H9 (cell line): Measurements from ENCODE around the gene ARHGAP24. TPM values are rescaled to one million over a fixed set of nuclear protein-coding genes. Genes with fewer than 3 reads are reported as not detected.

Source experiments
- DNase-seq: peaks from one replicate; pipeline ENCODE4 v3.0.0-alpha.2; 2017
- H2AFZ ChIP-seq: one replicate; pipeline ENCODE4 v1.6.1; 2013; ENCODE audit warnings: mild to moderate bottlenecking, low read length, control low read depth, moderate library complexity
- H2AK5ac ChIP-seq: 2 replicates; pipeline ENCODE4 v1.6.1; 2013; ENCODE audit warnings: low read length, control low read depth, mixed read lengths; ENCODE audit not compliant: insufficient read length
- H2BK120ac ChIP-seq: one replicate; pipeline ENCODE4 v1.6.1; 2013; ENCODE audit warnings: low read depth, mild to moderate bottlenecking, low read length, control low read depth, inconsistent platforms; ENCODE audit not compliant: poor library complexity, severe bottlenecking
- H2BK12ac ChIP-seq: 2 replicates; pipeline ENCODE4 v1.6.1; 2013; ENCODE audit warnings: low read length, control low read depth, mixed read lengths, low read depth; ENCODE audit not compliant: insufficient read length
- H2BK15ac ChIP-seq: 2 replicates; pipeline ENCODE4 v1.6.1; 2013; ENCODE audit warnings: low read depth, low read length, control low read depth
- H2BK20ac ChIP-seq: one replicate; pipeline ENCODE4 v1.6.1; 2013; ENCODE audit warnings: low read depth, mild to moderate bottlenecking, low read length, control low read depth, inconsistent platforms; ENCODE audit not compliant: poor library complexity, severe bottlenecking
- H2BK5ac ChIP-seq: 2 replicates; pipeline ENCODE4 v1.6.1; 2013; ENCODE audit warnings: low read length, control low read depth, mixed read lengths; ENCODE audit not compliant: insufficient read length
- H3K14ac ChIP-seq: 2 replicates; pipeline ENCODE4 v1.6.1; 2013; ENCODE audit warnings: low read length, control low read depth; ENCODE audit not compliant: insufficient read depth
- H3K18ac ChIP-seq: 2 replicates; pipeline ENCODE4 v1.6.1; 2013; ENCODE audit warnings: low read depth, mild to moderate bottlenecking, mixed read lengths, low read length, control low read depth; ENCODE audit not compliant: insufficient read length
- H3K23ac ChIP-seq: 2 replicates; pipeline ENCODE4 v1.6.1; 2013; ENCODE audit warnings: low read length, control low read depth, mixed read lengths, low read depth; ENCODE audit not compliant: insufficient read length
- H3K23me2 ChIP-seq: 2 replicates; pipeline ENCODE4 v1.6.1; 2013; ENCODE audit warnings: low read depth, mild to moderate bottlenecking, mixed read lengths, low read length, control low read depth; ENCODE audit not compliant: insufficient read length, poor library complexity, severe bottlenecking
- H3K27ac ChIP-seq: 2 replicates; pipeline ENCODE4 v1.5.1; 2013; ENCODE audit warnings: low read length, control low read depth, mixed read lengths, low read depth; ENCODE audit not compliant: insufficient read length
- H3K27me3 ChIP-seq: 2 replicates; pipeline ENCODE4 v1.6.1; 2013; ENCODE audit warnings: low read length, control low read depth, inconsistent platforms; ENCODE audit not compliant: insufficient read depth
- H3K4ac ChIP-seq: 2 replicates; pipeline ENCODE4 v1.6.1; 2013; ENCODE audit warnings: low read depth, mild to moderate bottlenecking, control low read depth, inconsistent platforms, low read length, moderate library complexity
- H3K4me1 ChIP-seq: 2 replicates; pipeline ENCODE4 v1.6.1; 2013; ENCODE audit warnings: low read length, control low read depth, inconsistent platforms; ENCODE audit not compliant: insufficient read depth
- H3K4me2 ChIP-seq: 2 replicates; pipeline ENCODE4 v1.6.1; 2013; ENCODE audit warnings: low read length, control low read depth, mixed read lengths; ENCODE audit not compliant: insufficient read length, insufficient read depth
- H3K56ac ChIP-seq: 2 replicates; pipeline ENCODE4 v1.6.1; 2013; ENCODE audit warnings: low read depth, mild to moderate bottlenecking, mixed read lengths, low read length, control low read depth; ENCODE audit not compliant: insufficient read length
- H3K79me1 ChIP-seq: 2 replicates; pipeline ENCODE4 v1.6.1; 2013; ENCODE audit warnings: low read depth, mild to moderate bottlenecking, moderate library complexity, low read length, control low read depth, inconsistent platforms; ENCODE audit not compliant: insufficient read depth, poor library complexity, severe bottlenecking
- H3K79me2 ChIP-seq: 2 replicates; pipeline ENCODE4 v1.6.1; 2013; ENCODE audit warnings: low read length, control low read depth, inconsistent platforms; ENCODE audit not compliant: insufficient read depth
- H3K9ac ChIP-seq: 2 replicates; pipeline ENCODE4 v1.6.1; 2013; ENCODE audit warnings: low read length, control low read depth, mixed read lengths; ENCODE audit not compliant: insufficient read length; ENCODE audit errors: extremely low read depth
- H3K9me3 ChIP-seq: one replicate; pipeline ENCODE4 v1.6.1; 2013; ENCODE audit warnings: low read depth, low read length, inconsistent platforms; ENCODE audit not compliant: control insufficient read depth
- H3T11ph ChIP-seq: one replicate; pipeline ENCODE4 v1.6.1; 2013; ENCODE audit warnings: mild to moderate bottlenecking, low read length, control low read depth, inconsistent platforms
- H4K20me1 ChIP-seq: one replicate; pipeline ENCODE4 v1.6.1; 2013; ENCODE audit not compliant: control insufficient read depth, insufficient read length, insufficient read depth
- H4K5ac ChIP-seq: 2 replicates; pipeline ENCODE4 v1.6.1; 2013; ENCODE audit warnings: low read depth, mild to moderate bottlenecking, mixed read lengths, low read length, control low read depth; ENCODE audit not compliant: insufficient read length
- H4K8ac ChIP-seq: replicated peaks from 2 replicates; pipeline ENCODE4 v1.6.1; 2013; ENCODE audit warnings: low read length, control low read depth, mixed read lengths, low read depth; ENCODE audit not compliant: insufficient read length
- H4K91ac ChIP-seq: 2 replicates; pipeline ENCODE4 v1.6.1; 2013; ENCODE audit warnings: low read depth, mild to moderate bottlenecking, moderate library complexity, mixed read lengths, low read length, control low read depth; ENCODE audit not compliant: insufficient read length
- H3K27ac Mint-ChIP-seq, 3 experiments: 2 replicates in 2 of 3; 3 replicates in 1 of 3; pipeline ENCODE4 v1.8.0; 2020 to 2021; ENCODE audit warnings: mixed read lengths in 3 of 3, mild to moderate bottlenecking in 1 of 3, moderate library complexity in 1 of 3
- H3K27me3 Mint-ChIP-seq: 2 replicates; pipeline ENCODE4 v1.8.0; 2021; ENCODE audit warnings: low read depth, mild to moderate bottlenecking, moderate library complexity, mixed read lengths
- H3K36me3 Mint-ChIP-seq, 3 experiments: 2 replicates in 2 of 3; 3 replicates in 1 of 3; pipeline ENCODE4 v1.8.0; 2020 to 2021; ENCODE audit warnings: low read depth in 3 of 3, mixed read lengths in 3 of 3; ENCODE audit not compliant: insufficient read depth in 1 of 3
- H3K4me1 Mint-ChIP-seq, 2 experiments: 2 replicates each; pipeline ENCODE4 v1.8.0; 2020; ENCODE audit warnings: mixed read lengths in 2 of 2
- H3K4me3 Mint-ChIP-seq, 2 experiments: 2 replicates in 1 of 2; 3 replicates in 1 of 2; pipeline ENCODE4 v1.8.0; 2020 to 2021; ENCODE audit warnings: mild to moderate bottlenecking in 2 of 2, mixed read lengths in 2 of 2, moderate library complexity in 1 of 2
- H3K9me3 Mint-ChIP-seq, 2 experiments: 2 replicates in 1 of 2; 3 replicates in 1 of 2; pipeline ENCODE4 v1.8.0; 2020; ENCODE audit warnings: mild to moderate bottlenecking in 2 of 2, mixed read lengths in 2 of 2, moderate library complexity in 1 of 2
- CTCF ChIP-seq: fragments of 200-600 bp; sonication (generic); conservative IDR thresholded peaks from 3 replicates; pipeline ENCODE4 v1.8.0; 2021; ENCODE audit warnings: antibody characterized with exemption, mild to moderate bottlenecking
- WGBS: extraction: QIAGEN DNeasy Blood & Tissue Kit; methylation state at CpG from one replicate; pipeline ENCODE4 v1.1.7; 2013; ENCODE audit warnings: missing lambda C conversion rate, low lambda C conversion rate, mixed read lengths; ENCODE audit not compliant: insufficient read length; ENCODE audit errors: extremely low coverage; 5-methylcytosine and 5-hydroxymethylcytosine counted together
- total RNA-seq: library from RNA; stranded (reverse); gene quantifications from 2 replicates; pipeline ENCODE4 v1.2.1, GENCODE V29; 2021

The ARHGAP24 gene
- total RNA-seq, 1 experiment from 2014 or later: 0.37 TPM

- no peaks in the 10 kb centered on the region for H3K9me3 ChIP-seq
- no CpG with 5 or more reads among the region's 3 CpGs for WGBS
- no peak overlapping the region for H4K91ac ChIP-seq
- H3K27me3 Mint-ChIP-seq: no peaks in the 10 kb centered on the region
- H4K5ac ChIP-seq: no peak overlapping the region
- H3T11ph ChIP-seq: no peak overlapping the region
- no peaks in the 10 kb centered on the region; a peak in 1 of 7 replicates for H3K36me3 Mint-ChIP-seq
- no peak overlapping the region for H2AK5ac ChIP-seq
- no peak overlapping the region for H4K8ac ChIP-seq
- no peak overlapping the region for H3K4me3 Mint-ChIP-seq
- H3K9ac ChIP-seq: no peak overlapping the region
- no peaks in the 10 kb centered on the region for H4K20me1 ChIP-seq
- H3K56ac ChIP-seq: no peak overlapping the region
- no peak overlapping the region for H3K4me2 ChIP-seq
- H3K4ac ChIP-seq: no peak overlapping the region
- H3K18ac ChIP-seq: no peak overlapping the region
- no peak overlapping the region for H3K23ac ChIP-seq
- no peak overlapping the region for H3K27ac Mint-ChIP-seq
- H2AFZ ChIP-seq: no peak overlapping the region
- no peak overlapping the region for H3K27ac ChIP-seq
- no peak for DNase-seq
- no peaks in the 10 kb centered on the region for H3K23me2 ChIP-seq
- H3K14ac ChIP-seq: no peak overlapping the region
- H3K9me3 Mint-ChIP-seq: peaks cover 0 to 1% of the 10 kb centered on the region in 2 experiments; a peak in 1 of 5 replicates
- no peak overlapping the region for H2BK12ac ChIP-seq
- no peak for TF ChIP-seq CTCF
- H3K4me1 Mint-ChIP-seq: peaks cover 8 to 9% of the 10 kb centered on the region in 2 experiments
- no peak overlapping the region for H2BK120ac ChIP-seq
- no peaks in the 10 kb centered on the region; the same call in 1 of the 2 replicates for H3K4me1 ChIP-seq
- H3K79me1 ChIP-seq: no peaks in the 10 kb centered on the region
- H2BK20ac ChIP-seq: no peak overlapping the region
- H2BK5ac ChIP-seq: no peak overlapping the region
- H3K79me2 ChIP-seq: no peaks in the 10 kb centered on the region
- H3K27me3 ChIP-seq: no peaks in the 10 kb centered on the region
- no peak overlapping the region for H2BK15ac ChIP-seq
Measured at GRCh38 chr4:85780664-85781063, 305.7 kb downstream of the ARHGAP24 start.
